GM12801 (cell line): ENCODE data around the gene MAP3K7CL.

Source experiments
- TF ChIP-seq, protein P1 (sequence below): IDR thresholded peaks from one replicate; pipeline ENCODE4 v1.5.1; 2011; ENCODE audit warnings: control low read depth; ENCODE audit not compliant: insufficient read length; ENCODE audit errors: extremely low read depth

The MAP3K7CL gene

DNA sequence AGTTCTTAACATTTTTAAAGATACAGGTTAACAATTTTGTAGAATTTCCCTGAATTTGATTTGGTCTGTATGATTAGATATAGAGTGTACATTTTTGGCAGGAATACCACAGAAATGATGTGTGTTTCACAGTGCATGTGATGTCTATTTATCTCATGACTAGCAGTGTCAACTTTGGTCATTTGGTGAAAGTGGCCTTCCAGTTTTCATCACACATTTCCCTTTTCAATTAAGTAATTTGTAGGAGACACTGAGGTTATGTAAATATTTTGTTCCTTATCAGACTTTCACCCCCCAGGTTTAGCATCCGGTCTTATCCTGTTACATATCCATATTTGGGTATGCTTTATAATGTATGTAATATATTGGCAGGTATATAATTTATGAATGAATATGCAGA, 41.8 kb downstream of the MAP3K7CL start:
- TF ChIP-seq, protein P1, sequence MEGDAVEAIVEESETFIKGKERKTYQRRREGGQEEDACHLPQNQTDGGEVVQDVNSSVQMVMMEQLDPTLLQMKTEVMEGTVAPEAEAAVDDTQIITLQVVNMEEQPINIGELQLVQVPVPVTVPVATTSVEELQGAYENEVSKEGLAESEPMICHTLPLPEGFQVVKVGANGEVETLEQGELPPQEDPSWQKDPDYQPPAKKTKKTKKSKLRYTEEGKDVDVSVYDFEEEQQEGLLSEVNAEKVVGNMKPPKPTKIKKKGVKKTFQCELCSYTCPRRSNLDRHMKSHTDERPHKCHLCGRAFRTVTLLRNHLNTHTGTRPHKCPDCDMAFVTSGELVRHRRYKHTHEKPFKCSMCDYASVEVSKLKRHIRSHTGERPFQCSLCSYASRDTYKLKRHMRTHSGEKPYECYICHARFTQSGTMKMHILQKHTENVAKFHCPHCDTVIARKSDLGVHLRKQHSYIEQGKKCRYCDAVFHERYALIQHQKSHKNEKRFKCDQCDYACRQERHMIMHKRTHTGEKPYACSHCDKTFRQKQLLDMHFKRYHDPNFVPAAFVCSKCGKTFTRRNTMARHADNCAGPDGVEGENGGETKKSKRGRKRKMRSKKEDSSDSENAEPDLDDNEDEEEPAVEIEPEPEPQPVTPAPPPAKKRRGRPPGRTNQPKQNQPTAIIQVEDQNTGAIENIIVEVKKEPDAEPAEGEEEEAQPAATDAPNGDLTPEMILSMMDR: no peak

- TF ChIP-seq, protein P1: no peak
Observed at GRCh38 chr21:29174607-29175013, 44.2 kb downstream of the MAP3K7CL start.

DNA sequence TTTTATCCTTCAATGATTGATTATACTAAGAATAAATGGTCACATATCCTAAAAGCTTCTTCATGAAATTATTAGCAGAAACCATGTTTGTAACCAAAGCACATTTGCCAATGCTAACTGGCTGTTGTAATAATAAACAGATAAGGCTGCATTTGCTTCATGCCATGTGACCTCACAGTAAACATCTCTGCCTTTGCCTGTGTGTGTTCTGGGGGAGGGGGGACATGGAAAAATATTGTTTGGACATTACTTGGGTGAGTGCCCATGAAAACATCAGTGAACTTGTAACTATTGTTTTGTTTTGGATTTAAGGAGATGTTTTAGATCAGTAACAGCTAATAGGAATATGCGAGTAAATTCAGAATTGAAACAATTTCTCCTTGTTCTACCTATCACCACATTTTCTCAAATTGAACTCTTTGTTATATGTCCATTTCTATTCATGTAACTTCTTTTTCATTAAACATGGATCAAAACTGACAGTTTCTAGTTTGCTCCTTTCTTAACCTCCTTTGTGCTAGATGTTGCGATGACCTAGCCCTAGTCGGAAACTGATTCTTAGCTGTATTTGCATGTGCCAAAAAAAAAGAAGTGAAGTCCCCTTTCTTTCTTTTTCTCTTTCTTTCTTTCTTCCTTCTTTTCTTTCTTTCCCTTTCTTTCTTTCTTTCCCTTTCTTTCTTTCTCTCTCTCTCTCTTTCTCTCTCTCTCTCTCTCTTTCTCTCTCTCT, 45.1 kb downstream of the MAP3K7CL start:
- TF ChIP-seq, protein P1: no peak

- TF ChIP-seq, protein P1: no peak
Observed at GRCh38 chr21:29176471-29177120, 46.2 kb downstream of the MAP3K7CL start.

DNA sequence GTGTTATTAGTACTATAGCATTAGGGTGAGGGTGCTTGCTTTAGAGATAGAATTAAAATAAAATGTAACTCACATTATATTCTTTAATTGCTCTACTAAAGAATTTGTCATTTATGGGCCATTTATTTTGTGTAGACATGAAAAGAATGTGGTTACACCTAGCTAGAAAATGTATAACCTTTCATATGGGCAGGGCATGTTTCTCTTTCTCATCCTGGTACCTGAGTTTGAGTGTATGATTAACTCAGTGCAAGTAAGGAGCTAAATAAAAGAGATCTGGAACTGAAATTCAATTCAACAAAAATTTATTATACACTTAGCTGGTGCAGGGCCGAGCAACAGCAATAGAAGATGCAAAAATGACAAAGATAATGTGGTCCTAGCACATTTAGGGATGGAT, 47.4 kb downstream of the MAP3K7CL start:
- TF ChIP-seq, protein P1: no peak

DNA sequence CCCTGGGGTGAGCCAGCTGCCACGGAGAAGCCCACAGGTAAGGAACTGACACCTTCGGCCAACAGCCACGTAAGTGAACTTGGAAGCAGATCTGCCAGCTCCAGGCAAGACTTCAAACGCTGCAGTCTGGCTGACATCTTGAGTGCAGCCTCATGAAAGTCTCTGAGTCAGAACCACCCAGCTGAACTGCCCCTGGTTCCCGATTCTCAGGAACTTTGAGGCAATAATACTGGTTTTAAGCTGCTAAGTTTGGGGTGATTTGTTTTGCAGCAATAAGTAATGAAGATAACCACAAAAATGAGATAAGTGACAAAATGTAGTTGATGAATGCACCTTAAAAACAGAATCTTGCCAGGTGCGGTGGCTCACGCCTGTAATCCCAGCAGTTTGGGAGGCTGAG, 48.5 kb downstream of the MAP3K7CL start:
- TF ChIP-seq, protein P1: no peak

DNA sequence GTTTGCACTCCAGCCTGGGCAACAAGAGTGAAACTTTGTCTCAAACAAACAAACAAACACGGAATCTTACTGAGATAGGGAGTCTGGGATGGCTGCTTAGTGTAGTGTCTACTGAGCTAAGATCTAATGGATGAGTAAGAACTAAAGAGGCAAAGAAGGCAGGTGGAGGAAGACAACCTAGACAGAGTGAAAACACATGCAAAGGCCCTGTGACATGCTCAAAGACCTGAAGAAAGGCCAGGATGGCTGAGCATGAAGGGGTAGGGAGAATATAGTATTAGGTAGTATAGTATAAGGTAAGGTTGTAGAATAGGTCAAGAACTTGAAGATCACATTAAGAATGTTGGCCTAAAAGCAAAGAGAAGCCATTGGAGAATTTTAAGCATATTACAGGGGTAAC, 49.1 kb downstream of the MAP3K7CL start:
- TF ChIP-seq, protein P1: no peak
